BLaER1 (cell line): ENCODE measurements around the gene TRAPPC11.

Experiments used
- H3K27ac ChIP-seq: shearing (Covaris generic); formaldehyde crosslinking; 2 replicates; pipeline ENCODE4 v1.8.1; 2022
- H3K27me3 ChIP-seq: shearing (Covaris generic); formaldehyde crosslinking; 2 replicates; pipeline ENCODE4 v1.8.1; 2022
- H3K36me3 ChIP-seq: shearing (Covaris generic); formaldehyde crosslinking; 2 replicates; pipeline ENCODE4 v1.8.1; 2022
- H3K4me1 ChIP-seq: shearing (Covaris generic); formaldehyde crosslinking; 2 replicates; pipeline ENCODE4 v1.8.1; 2022
- H3K4me2 ChIP-seq: shearing (Covaris generic); formaldehyde crosslinking; 2 replicates; pipeline ENCODE4 v1.8.1; 2022
- H3K4me3 ChIP-seq: shearing (Covaris generic); formaldehyde crosslinking; 2 replicates; pipeline ENCODE4 v1.8.1; 2022
- H3K9ac ChIP-seq: shearing (Covaris generic); formaldehyde crosslinking; 2 replicates; pipeline ENCODE4 v1.8.1; 2022
- H3K9me3 ChIP-seq: shearing (Covaris generic); formaldehyde crosslinking; 2 replicates; pipeline ENCODE4 v1.8.1; 2022
- H4K20me1 ChIP-seq: shearing (Covaris generic); formaldehyde crosslinking; 2 replicates; pipeline ENCODE4 v1.8.1; 2022
- Cebpa-rat ChIP-seq: shearing (Covaris generic); IDR thresholded peaks from 2 replicates; pipeline ENCODE4 v1.8.1; 2022

Gene TRAPPC11

GRCh38 chr4:183636923-183637322 lies 22.2 kb upstream of the TRAPPC11 start:
- Histone ChIP-seq H3K27me3 (no peaks in the 10 kb centered on the region), H3K27ac (no peak overlapping the region), H3K4me1 (no peaks in the 10 kb centered on the region), H3K9ac (no peak overlapping the region), H3K4me3 (no peak overlapping the region), H4K20me1 (no peaks in the 10 kb centered on the region), H3K36me3 (peaks cover 6% of the 10 kb centered on the region; the same call in 1 of the 2 replicates), H3K9me3 (no peaks in the 10 kb centered on the region), H3K4me2 (no peak overlapping the region)
- TF ChIP-seq Cebpa-rat = no peak

GRCh38 chr4:183637461-183637860 lies 21.6 kb upstream of the TRAPPC11 start:
- H3K9ac ChIP-seq = no peak overlapping the region
- H4K20me1 ChIP-seq = no peaks in the 10 kb centered on the region
- H3K4me2 ChIP-seq = no peak overlapping the region
- H3K9me3 ChIP-seq = peaks cover 2% of the 10 kb centered on the region; the same call in 1 of the 2 replicates
- no peak overlapping the region for H3K4me3 ChIP-seq
- no peaks in the 10 kb centered on the region for H3K27me3 ChIP-seq
- peaks cover 11% of the 10 kb centered on the region for H3K36me3 ChIP-seq
- no peak for TF ChIP-seq Cebpa-rat
- H3K4me1 ChIP-seq = no peaks in the 10 kb centered on the region
- no peak overlapping the region for H3K27ac ChIP-seq

- no peak overlapping the region for H3K27ac ChIP-seq
- H3K9me3 ChIP-seq = peaks cover 12% of the 10 kb centered on the region; the same call in 1 of the 2 replicates
- no peaks in the 10 kb centered on the region for H3K27me3 ChIP-seq
- no peak for TF ChIP-seq Cebpa-rat
- peaks cover 21% of the 10 kb centered on the region for H3K36me3 ChIP-seq
- no peaks in the 10 kb centered on the region for H3K4me1 ChIP-seq
- H3K4me3 ChIP-seq = no peak overlapping the region
- H3K4me2 ChIP-seq = no peak overlapping the region
- H3K9ac ChIP-seq = no peak overlapping the region
- no peaks in the 10 kb centered on the region for H4K20me1 ChIP-seq
These were observed 20.7 kb upstream of the TRAPPC11 start for GRCh38 chr4:183638436-183638835.

GRCh38 chr4:183639291-183639690 lies 19.8 kb upstream of the TRAPPC11 start:
- peaks cover 30% of the 10 kb centered on the region for H3K36me3 ChIP-seq
- no peak overlapping the region for H3K4me3 ChIP-seq
- H3K9ac ChIP-seq = no peak overlapping the region
- no peaks in the 10 kb centered on the region for H3K27me3 ChIP-seq
- H3K4me1 ChIP-seq = no peaks in the 10 kb centered on the region
- TF ChIP-seq Cebpa-rat = no peak
- no peaks in the 10 kb centered on the region for H4K20me1 ChIP-seq
- no peak overlapping the region for H3K27ac ChIP-seq
- no peak overlapping the region for H3K4me2 ChIP-seq
- H3K9me3 ChIP-seq = peaks cover 12% of the 10 kb centered on the region; the same call in 1 of the 2 replicates

GRCh38 chr4:183645326-183645725 lies 13.8 kb upstream of the TRAPPC11 start:
- no peaks in the 10 kb centered on the region for H4K20me1 ChIP-seq

GRCh38 chr4:183657564-183657963 lies 1.5 kb upstream of the TRAPPC11 start:
- 0 out of 2 replicates have a peak overlapping the region, but pooled peaks have one; percentile 30 for H3K9ac ChIP-seq
- peak overlapping the region; percentile 87 for H3K4me2 ChIP-seq
- no peaks in the 10 kb centered on the region; the same call in 1 of the 2 replicates for H4K20me1 ChIP-seq
- H3K4me1 ChIP-seq = peaks cover 26% of the 10 kb centered on the region
- H3K27me3 ChIP-seq = no peaks in the 10 kb centered on the region
- H3K9me3 ChIP-seq = no peaks in the 10 kb centered on the region
- H3K27ac ChIP-seq = no peak overlapping the region
- H3K36me3 ChIP-seq = peaks cover 27% of the 10 kb centered on the region
- TF ChIP-seq Cebpa-rat = no peak
- H3K4me3 ChIP-seq = peak overlapping the region; percentile 83

More at GRCh38 chr4:183645326-183645725, 13.8 kb upstream of the TRAPPC11 start:
- Histone ChIP-seq H3K27me3 (no peaks in the 10 kb centered on the region), H3K4me3 (no peak overlapping the region), H3K36me3 (peaks cover 76% of the 10 kb centered on the region), H3K4me2 (no peak overlapping the region), H3K9ac (no peak overlapping the region), H3K4me1 (no peaks in the 10 kb centered on the region), H3K9me3 (peaks cover 12% of the 10 kb centered on the region; the same call in 1 of the 2 replicates), H3K27ac (no peak overlapping the region)
- TF ChIP-seq Cebpa-rat = no peak

GRCh38 chr4:183658362-183659028 lies 598 bp upstream of the TRAPPC11 start:
- Histone ChIP-seq H3K36me3 (peaks cover 22% of the 10 kb centered on the region), H3K4me2 (peak overlapping the region; percentile 87), H3K27me3 (no peaks in the 10 kb centered on the region), H3K27ac (peak overlapping the region; percentile 90), H3K4me1 (peaks cover 26% of the 10 kb centered on the region), H3K4me3 (peak overlapping the region; percentile 83), H3K9me3 (no peaks in the 10 kb centered on the region), H4K20me1 (peaks cover 6% of the 10 kb centered on the region; the same call in 1 of the 2 replicates), H3K9ac (peak overlapping the region; percentile 92)
- TF ChIP-seq Cebpa-rat = no peak

- peaks cover 21% of the 10 kb centered on the region for H3K36me3 ChIP-seq
- no peak for TF ChIP-seq Cebpa-rat
- H3K27me3 ChIP-seq = no peaks in the 10 kb centered on the region
- peak overlapping the region; percentile 90 for H3K27ac ChIP-seq
- peak overlapping the region; percentile 94 for H3K4me2 ChIP-seq
- H3K9me3 ChIP-seq = no peaks in the 10 kb centered on the region
- peak overlapping the region; percentile 92 for H3K9ac ChIP-seq
- peaks cover 26% of the 10 kb centered on the region for H3K4me1 ChIP-seq
- peak overlapping the region; percentile 83 for H3K4me3 ChIP-seq
- H4K20me1 ChIP-seq = peaks cover 13% of the 10 kb centered on the region; the same call in 1 of the 2 replicates
These were observed 764 bp downstream of the TRAPPC11 start for GRCh38 chr4:183659872-183660242.

GRCh38 chr4:183666088-183666487 lies 7.0 kb downstream of the TRAPPC11 start:
- Histone ChIP-seq H3K4me2 (no peak overlapping the region), H3K4me1 (no peaks in the 10 kb centered on the region; the same call in 1 of the 2 replicates), H3K9me3 (no peaks in the 10 kb centered on the region), H3K27ac (no peak overlapping the region), H4K20me1 (peaks cover 26% of the 10 kb centered on the region; the same call in 1 of the 2 replicates), H3K9ac (no peak overlapping the region), H3K36me3 (peaks cover 74% of the 10 kb centered on the region), H3K27me3 (no peaks in the 10 kb centered on the region), H3K4me3 (no peak overlapping the region)
- TF ChIP-seq Cebpa-rat = no peak

GRCh38 chr4:183670251-183670650 lies 11.2 kb downstream of the TRAPPC11 start:
- H3K4me3 ChIP-seq = no peak overlapping the region
- peaks cover 73% of the 10 kb centered on the region for H3K36me3 ChIP-seq
- H3K9ac ChIP-seq = no peak overlapping the region
- H3K27me3 ChIP-seq = no peaks in the 10 kb centered on the region
- H4K20me1 ChIP-seq = peaks cover 11% of the 10 kb centered on the region; the same call in 1 of the 2 replicates
- no peaks in the 10 kb centered on the region for H3K4me1 ChIP-seq
- no peak overlapping the region for H3K4me2 ChIP-seq
- TF ChIP-seq Cebpa-rat = no peak
- H3K9me3 ChIP-seq = no peaks in the 10 kb centered on the region
- H3K27ac ChIP-seq = no peak overlapping the region
